PFSK-1 (cell line): ENCODE results near the gene PCDHGA1.

ENCODE experiments used
- FOXP2 ChIP-seq: optimal IDR thresholded peaks from 2 replicates; pipeline ENCODE3; 2011; ENCODE audit warnings: borderline replicate concordance, control low read depth, inconsistent platforms; ENCODE audit not compliant: insufficient read depth; ENCODE audit errors: extremely low read length, extremely low read depth
- POLR2AphosphoS5 ChIP-seq: IDR thresholded peaks from 2 replicates; pipeline ENCODE4 v1.6.1; 2012; ENCODE audit warnings: low read depth, mild to moderate bottlenecking, control low read depth, low read length, moderate library complexity
- REST ChIP-seq, 2 experiments: IDR thresholded peaks; 2 replicates each; pipeline versions ENCODE4 v1.6.1 to v1.8.0; 2011 to 2012; ENCODE audit warnings: low read depth in 2 of 2, low read length in 2 of 2, control low read depth in 1 of 2, inconsistent platforms in 1 of 2, mild to moderate bottlenecking in 1 of 2, moderate library complexity in 1 of 2; ENCODE audit not compliant: insufficient read depth in 1 of 2
- SIN3A ChIP-seq: IDR thresholded peaks from 2 replicates; pipeline ENCODE4 v1.6.1; 2012; ENCODE audit warnings: mild to moderate bottlenecking, low read length, moderate library complexity, borderline replicate concordance; ENCODE audit not compliant: insufficient read depth
- TAF1 ChIP-seq: IDR thresholded peaks from 2 replicates; pipeline ENCODE4 v1.6.1; 2012; ENCODE audit warnings: low read length, control low read depth, borderline replicate concordance; ENCODE audit not compliant: insufficient read depth

Gene PCDHGA1

GRCh38 chr5:141439411-141440141 lies 109.3 kb downstream of the PCDHGA1 start:
- TF ChIP-seq FOXP2 (no peak), REST (IDR thresholded peaks at IDR 0.05; ENCODE audit: insufficient read depth in 1 of 2, low read depth in 2 of 2, low read length in 2 of 2) (no peak), SIN3A (no peak), TAF1 (no peak), POLR2AphosphoS5 (no peak)

GRCh38 chr5:141440341-141440740 lies 110.0 kb downstream of the PCDHGA1 start:
- TF ChIP-seq POLR2AphosphoS5 (no peak), TAF1 (no peak), SIN3A (no peak), REST (IDR thresholded peaks at IDR 0.05; ENCODE audit: insufficient read depth in 1 of 2, low read depth in 2 of 2, low read length in 2 of 2) (no peak), FOXP2 (no peak)

GRCh38 chr5:141441571-141442170 lies 111.4 kb downstream of the PCDHGA1 start:
- TF ChIP-seq REST (IDR thresholded peaks at IDR 0.05; ENCODE audit: insufficient read depth in 1 of 2, low read depth in 2 of 2, low read length in 2 of 2) (no peak), TAF1 (no peak), SIN3A (no peak), FOXP2 (no peak), POLR2AphosphoS5 (no peak)

GRCh38 chr5:141465351-141465750 lies 135.0 kb downstream of the PCDHGA1 start:
- no peak for TF ChIP-seq FOXP2
- TF ChIP-seq POLR2AphosphoS5 = no peak
- no peak for TF ChIP-seq TAF1
- no peak for TF ChIP-seq SIN3A
- TF ChIP-seq REST (IDR thresholded peaks at IDR 0.05; ENCODE audit: insufficient read depth in 1 of 2, low read depth in 2 of 2, low read length in 2 of 2) = no peak
